Hepatocyte (in vitro differentiated cells): ENCODE measurements around the gene NFKBIZ.

Source experiments
- CTCF ChIP-seq: fragments of 200-600 bp; sonication (generic); IDR thresholded peaks from 2 replicates; pipeline ENCODE4 v1.5.1; 2016; ENCODE audit warnings: antibody characterized with exemption, mild to moderate bottlenecking; ENCODE audit not compliant: poor library complexity
- EZH2 ChIP-seq: fragments of 200-600 bp; sonication (generic); IDR thresholded peaks from 2 replicates; pipeline ENCODE4 v1.6.1; 2016; ENCODE audit warnings: antibody characterized with exemption, mild to moderate bottlenecking, borderline replicate concordance
- EZH2phosphoT487 ChIP-seq: fragments of 200-600 bp; sonication (generic); IDR thresholded peaks from one replicate; pipeline ENCODE4 v1.6.1; 2018; ENCODE audit warnings: antibody characterized with exemption, mild to moderate bottlenecking, low read depth, moderate library complexity; ENCODE audit not compliant: unreplicated experiment, severe bottlenecking

DNA sequence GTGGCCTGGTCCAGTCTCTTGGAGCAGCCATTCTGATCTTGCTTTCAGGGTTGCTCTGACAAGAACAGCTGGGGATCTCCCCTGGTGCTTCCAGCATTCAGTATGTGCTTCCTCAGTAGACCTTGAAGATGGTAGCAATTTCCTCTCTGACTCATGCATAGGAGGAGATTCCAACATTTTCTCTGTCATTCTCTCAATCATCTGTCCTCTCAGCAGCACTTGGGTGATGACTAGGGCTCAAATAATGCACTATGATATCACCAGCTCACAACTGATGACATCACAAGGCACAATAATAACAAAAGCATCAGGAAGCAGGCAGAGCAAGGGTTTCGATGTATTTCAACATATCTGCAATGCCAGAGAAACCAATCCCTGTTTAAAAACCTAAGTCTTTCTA is 52.7 kb downstream of the NFKBIZ start:
- TF ChIP-seq CTCF (no peak), EZH2 (no peak), EZH2phosphoT487 (no peak)
